Dendritic cell treated with granulocyte-macrophage colony-stimulating factor and Interleukin-4, amounts not matched to agents 40 ng/mL and 50 ng/mL, for 4 days (primary cell): Measurements from ENCODE around the gene AVPI1.
"Not testable (repeated sequence)": the region's sequence is repeated elsewhere in the genome, so short reads cannot be mapped to it uniquely, and the experiment has no call there.

ENCODE experiments used
- H3K27ac Mint-ChIP-seq: one replicate; pipeline ENCODE4 v1.8.0; 2022; ENCODE audit warnings: mild to moderate bottlenecking, mixed read lengths
- H3K27me3 Mint-ChIP-seq: one replicate; pipeline ENCODE4 v1.8.0; 2022; ENCODE audit warnings: mild to moderate bottlenecking, mixed read lengths
- H3K36me3 Mint-ChIP-seq: one replicate; pipeline ENCODE4 v1.8.0; 2022; ENCODE audit warnings: low read depth, mixed read lengths
- H3K4me1 Mint-ChIP-seq: one replicate; pipeline ENCODE4 v1.8.0; 2022; ENCODE audit warnings: low read depth, mixed read lengths
- H3K4me3 Mint-ChIP-seq: one replicate; pipeline ENCODE4 v1.8.0; 2022; ENCODE audit warnings: mild to moderate bottlenecking, moderate library complexity, mixed read lengths
- H3K9me3 Mint-ChIP-seq: one replicate; pipeline ENCODE4 v1.8.0; 2022; ENCODE audit warnings: mixed read lengths
- intact Hi-C: fragments of 100-400 bp; cut with micrococcal nuclease; formaldehyde crosslinking; loops from one replicate; pipeline ENCODE4 v1.15.0; 2022

Gene AVPI1

DNA sequence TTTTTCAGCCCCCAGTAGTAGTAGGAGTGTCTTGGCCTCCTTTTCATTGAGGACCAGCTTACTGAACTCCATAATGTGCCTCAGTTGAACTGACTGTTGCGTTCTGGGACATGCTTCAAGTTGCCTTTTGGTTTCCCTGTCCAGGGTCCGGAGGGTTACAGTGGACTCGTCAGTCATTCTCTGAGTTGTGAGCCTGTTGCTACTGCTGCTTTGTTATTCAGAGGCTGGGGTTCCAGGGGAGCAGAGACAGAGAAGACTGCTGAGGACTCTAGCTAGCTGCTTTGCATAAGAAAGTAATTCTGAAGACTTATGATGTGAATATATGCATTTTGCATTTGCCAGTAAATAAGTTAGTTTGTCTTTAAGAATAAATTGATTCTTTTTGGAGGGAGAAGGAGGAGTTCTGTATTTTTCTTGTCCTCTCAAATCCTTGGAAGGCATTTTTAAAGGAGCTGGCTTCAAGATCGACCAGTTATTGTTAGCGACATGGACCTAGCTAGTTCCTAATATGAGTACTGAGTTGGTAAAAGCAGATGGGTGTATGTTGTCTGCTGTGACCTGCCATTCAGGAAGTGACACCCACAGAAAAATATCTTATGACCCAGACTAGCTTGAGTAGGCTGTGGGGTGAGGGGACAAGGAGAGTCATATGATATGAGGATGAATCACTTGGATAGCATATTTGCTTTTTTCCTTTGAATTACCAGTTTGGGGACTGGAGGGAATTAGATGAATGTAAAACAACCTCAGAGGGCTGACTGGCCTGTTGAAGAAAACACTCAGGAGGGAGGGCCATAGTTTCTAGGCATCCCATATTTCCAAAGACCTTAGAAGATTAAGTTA is 38.3 kb downstream of the AVPI1 start:
- Mint-ChIP-seq H3K27ac (peak overlapping the region; percentile 94), H3K27me3 (no peaks in the 10 kb centered on the region), H3K9me3 (no peaks in the 10 kb centered on the region), H3K4me3 (peak overlapping the region; percentile 53), H3K4me1 (peaks cover 63% of the 10 kb centered on the region), H3K36me3 (peaks cover 73% of the 10 kb centered on the region)
- intact Hi-C loops, result loop anchor here (1.0 to 10.0 kb wide), 2 partner anchors 7 to 154 kb away; partner anchors contain the start of genes MMS19 and UBTD1

DNA sequence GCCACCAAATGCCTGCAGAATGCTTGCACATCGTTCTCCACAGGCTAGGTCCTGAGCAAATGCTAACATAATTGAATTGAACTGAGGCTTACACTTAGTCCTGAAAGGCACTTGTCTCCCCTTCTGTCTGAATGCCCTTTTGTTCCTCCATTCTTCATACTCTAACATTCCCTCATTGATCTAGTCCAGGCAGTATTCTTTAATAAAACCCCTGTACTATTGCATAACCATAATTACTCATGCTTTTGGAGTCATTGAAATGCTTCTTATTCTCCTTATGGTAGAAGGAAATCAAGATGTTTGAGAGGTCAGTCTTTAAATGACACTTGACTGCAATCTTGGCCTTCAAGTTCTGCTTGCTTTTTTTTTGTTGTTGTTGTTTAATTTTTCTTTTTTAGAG is 39.5 kb downstream of the AVPI1 start:
- Mint-ChIP-seq H3K27ac (peak overlapping the region; percentile 94), H3K36me3 (peaks cover 73% of the 10 kb centered on the region), H3K4me3 (no peak overlapping the region), H3K4me1 (peaks cover 62% of the 10 kb centered on the region), H3K27me3 (no peaks in the 10 kb centered on the region), H3K9me3 (no peaks in the 10 kb centered on the region)
- intact Hi-C loops, result loop anchor here (10.0 kb wide), 1 partner anchor 153 kb away; the partner anchor contains the start of genes MMS19 and UBTD1

DNA sequence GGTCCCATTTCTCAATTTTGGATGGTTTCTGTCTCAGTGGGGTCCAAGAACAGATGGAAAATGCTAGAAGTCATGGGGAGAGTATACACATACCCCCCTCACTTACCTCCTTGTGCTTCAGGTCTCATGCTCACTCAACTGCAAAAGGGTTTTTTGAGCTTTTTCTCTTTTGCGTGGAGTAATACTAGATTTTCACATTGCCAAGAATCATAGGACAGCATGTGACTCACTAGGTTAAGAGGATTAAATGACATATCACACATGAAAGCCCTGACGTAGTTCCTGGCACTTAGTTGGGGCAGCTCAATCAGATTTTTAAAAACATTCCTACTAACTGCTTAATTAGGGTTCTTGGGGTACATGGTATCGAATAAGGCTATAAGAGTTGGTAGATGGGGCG is 42.1 kb downstream of the AVPI1 start:
- Mint-ChIP-seq H3K4me1 (peaks cover 54% of the 10 kb centered on the region), H3K9me3 (no peaks in the 10 kb centered on the region)

DNA sequence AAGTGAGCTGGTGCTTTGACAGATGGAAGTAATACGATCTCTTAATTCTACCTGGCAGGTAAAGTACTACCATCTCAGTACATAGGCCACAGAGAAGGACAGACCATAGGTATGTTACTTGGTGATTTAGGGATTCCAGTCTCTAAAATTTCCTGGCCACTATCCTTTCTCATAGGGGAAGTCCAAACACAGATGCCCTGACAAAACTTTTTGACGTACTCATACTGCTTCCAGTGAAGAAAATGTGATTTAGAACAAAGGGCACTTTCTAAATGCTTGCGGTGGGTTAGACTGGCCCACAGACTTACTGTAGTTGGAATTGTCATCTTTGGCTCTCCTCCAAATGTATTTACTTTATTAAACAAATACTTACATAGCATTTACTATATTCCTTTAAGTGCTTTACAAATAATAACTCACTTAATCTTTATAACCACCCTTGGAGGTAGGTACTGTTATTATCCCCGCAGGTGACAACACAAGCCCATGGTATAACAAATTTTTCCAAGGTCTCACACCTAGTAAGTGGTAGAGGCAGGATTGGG is 43.5 kb downstream of the AVPI1 start:
- Mint-ChIP-seq H3K4me1 (peaks cover 46% of the 10 kb centered on the region), H3K9me3 (no peaks in the 10 kb centered on the region), H3K27ac (peak overlapping the region; percentile 97), H3K36me3 (peaks cover 66% of the 10 kb centered on the region), H3K4me3 (peak overlapping the region; percentile 65), H3K27me3 (peaks cover 1% of the 10 kb centered on the region)
- intact Hi-C loops, result loop anchor here (10.0 kb wide), 1 partner anchor 149 kb away; the partner anchor contains the start of genes MMS19 and UBTD1

More for the DNA sequence above, 42.1 kb downstream of the AVPI1 start:
- Mint-ChIP-seq H3K4me3 (no peak overlapping the region), H3K27ac (no peak overlapping the region), H3K27me3 (no peaks in the 10 kb centered on the region), H3K36me3 (peaks cover 66% of the 10 kb centered on the region)
- intact Hi-C loops, result loop anchor here (10.0 kb wide), 1 partner anchor 150 kb away; the partner anchor contains the start of genes MMS19 and UBTD1

DNA sequence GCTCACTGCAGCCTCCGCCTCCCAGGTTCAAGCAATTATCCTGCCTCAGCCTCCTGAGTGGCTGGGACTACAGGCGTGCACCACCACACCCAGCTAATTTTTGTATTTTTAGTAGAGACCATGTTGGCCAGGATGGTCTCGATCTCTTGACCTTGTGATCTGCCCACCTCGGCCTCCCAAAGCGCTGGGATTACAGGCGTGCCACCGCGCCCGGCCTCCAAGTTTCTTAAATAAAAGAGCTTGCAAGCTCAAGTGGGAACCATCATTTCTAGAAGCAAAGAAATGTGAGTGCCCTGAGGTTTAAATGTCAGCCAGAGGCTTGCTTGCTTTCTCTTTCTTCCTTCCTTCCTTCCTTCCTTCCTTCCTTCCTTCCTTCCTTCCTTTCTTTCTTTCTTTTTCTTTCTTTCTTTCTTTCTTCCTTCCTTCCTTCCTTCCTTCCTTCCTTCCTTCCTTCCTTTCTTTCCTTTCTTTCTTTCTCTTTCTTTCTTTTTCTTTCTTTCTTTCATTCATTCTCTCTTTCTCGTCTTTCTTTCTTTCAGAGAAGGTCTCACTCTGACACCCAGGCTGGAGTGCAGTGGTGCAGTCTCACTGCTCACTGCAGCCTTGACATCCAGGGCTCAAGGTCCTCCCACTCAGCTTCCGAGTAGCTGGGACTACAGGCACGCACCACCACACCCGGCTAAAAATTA is 44.4 kb downstream of the AVPI1 start:
- Mint-ChIP-seq H3K36me3 (peaks cover 61% of the 10 kb centered on the region), H3K4me3 (peak overlapping the region; percentile 95), H3K4me1 (peaks cover 45% of the 10 kb centered on the region), H3K27ac (peak overlapping the region; percentile 97)
- not testable (repeated sequence) for H3K9me3 Mint-ChIP-seq, H3K27me3 Mint-ChIP-seq
- intact Hi-C loops, result loop anchor here (10.0 kb wide), 1 partner anchor 148 kb away; the partner anchor contains the start of genes MMS19 and UBTD1

DNA sequence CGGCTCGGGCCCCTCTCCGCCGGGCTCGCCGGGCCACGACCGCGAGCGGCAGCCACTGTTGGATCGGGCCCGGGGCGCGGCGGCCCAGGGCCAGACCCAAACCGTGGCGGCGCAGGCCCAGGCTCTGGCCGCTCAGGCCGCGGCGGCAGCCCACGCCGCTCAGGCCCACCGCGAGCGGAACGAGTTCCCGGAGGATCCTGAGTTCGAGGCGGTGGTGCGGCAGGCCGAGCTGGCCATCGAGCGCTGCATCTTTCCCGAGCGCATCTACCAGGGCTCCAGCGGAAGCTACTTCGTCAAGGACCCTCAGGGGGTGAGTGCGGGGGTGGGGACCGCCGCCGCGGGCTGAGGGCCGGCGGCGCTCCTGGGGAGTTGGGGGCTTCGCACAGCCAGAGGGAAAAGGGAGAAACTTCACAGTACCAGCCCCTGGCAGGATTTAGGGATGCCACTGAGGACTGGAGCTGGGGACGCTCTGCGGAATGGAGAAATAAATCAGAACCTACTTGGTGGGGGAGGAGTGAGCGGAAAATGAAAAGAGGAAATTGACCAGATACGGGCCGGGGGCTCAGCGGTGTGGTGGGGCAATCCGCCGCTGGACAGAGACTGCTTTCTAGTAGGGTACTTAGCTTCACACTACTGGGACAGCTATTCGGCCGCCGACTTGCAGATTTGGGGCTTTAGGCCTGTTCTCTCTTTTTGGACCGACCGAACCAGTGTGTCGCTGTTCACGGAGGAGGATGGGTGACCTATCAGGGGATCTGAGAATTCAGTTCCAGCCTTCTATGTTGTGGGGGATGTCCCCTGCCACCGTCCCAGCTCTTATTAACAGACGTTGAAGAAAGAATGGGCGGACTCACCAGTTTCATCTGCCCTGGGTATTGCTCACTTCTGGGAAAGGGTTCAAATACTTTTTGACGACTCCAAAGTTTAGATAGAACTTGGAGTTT is 45.9 kb downstream of the AVPI1 start:
- H3K27me3 Mint-ChIP-seq, result peaks cover 1% of the 10 kb centered on the region
- peak overlapping the region; percentile 97 for H3K27ac Mint-ChIP-seq
- intact Hi-C loops, result loop anchor here (1.0 to 10.0 kb wide), 3 partner anchors 8 to 146 kb away; partner anchors contain the start of genes AVPI1, MMS19 and UBTD1
- peaks cover 47% of the 10 kb centered on the region for H3K36me3 Mint-ChIP-seq
- no peaks in the 10 kb centered on the region for H3K9me3 Mint-ChIP-seq
- H3K4me3 Mint-ChIP-seq, result peak overlapping the region; percentile 95
- H3K4me1 Mint-ChIP-seq, result peaks cover 36% of the 10 kb centered on the region

DNA sequence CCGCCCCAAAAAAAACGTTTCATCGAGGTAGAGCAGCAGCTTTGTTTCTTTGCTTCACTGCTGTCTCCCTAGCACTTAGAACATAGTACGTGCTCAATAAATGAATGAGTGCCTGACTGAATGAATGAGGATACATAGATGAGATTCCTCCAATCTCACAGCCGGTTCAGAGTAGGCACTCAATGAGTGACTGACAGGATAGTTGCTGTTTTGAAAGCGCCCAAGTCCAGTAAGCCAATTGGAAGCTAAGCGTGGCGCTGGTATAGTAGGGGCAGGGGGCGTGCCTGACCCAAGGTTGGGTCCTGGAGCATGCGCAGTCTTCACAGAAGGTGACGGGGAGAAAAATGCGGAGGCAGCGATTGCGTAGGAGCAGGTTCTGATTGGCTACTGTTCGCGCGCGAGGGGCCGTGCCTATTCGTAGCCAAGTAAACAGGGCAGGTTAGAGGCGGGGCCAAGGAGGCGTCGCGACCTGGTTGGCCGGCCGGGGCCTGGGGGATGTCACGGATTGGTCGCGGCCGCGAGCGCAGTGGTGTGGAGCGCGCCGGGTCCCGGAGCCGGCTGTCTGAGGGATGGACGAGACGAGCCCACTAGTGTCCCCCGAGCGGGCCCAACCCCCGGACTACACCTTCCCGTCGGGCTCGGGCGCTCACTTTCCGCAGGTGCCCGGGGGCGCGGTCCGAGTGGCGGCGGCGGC is 46.7 kb downstream of the AVPI1 start, which contains the start of gene PI4K2A:
Gene PI4K2A (plus strand): TSS at position 498 of the 694 bp plus-strand sequence. CDS start 72 bp downstream, at position 570.
- Mint-ChIP-seq H3K4me3 (peak within 1 kb of the TSS; percentile 95), H3K9me3 (no peaks in the 10 kb centered on the region), H3K36me3 (peaks cover 38% of the 10 kb centered on the region), H3K27ac (peak within 1 kb of the TSS; percentile 97), H3K4me1 (peaks cover 36% of the 10 kb centered on the region), H3K27me3 (peaks cover 1% of the 10 kb centered on the region)
- intact Hi-C loops, result loop anchor here (2.0 to 10.0 kb wide), 2 partner anchors 46 to 146 kb away; partner anchors contain the start of genes AVPI1, MMS19 and UBTD1

DNA sequence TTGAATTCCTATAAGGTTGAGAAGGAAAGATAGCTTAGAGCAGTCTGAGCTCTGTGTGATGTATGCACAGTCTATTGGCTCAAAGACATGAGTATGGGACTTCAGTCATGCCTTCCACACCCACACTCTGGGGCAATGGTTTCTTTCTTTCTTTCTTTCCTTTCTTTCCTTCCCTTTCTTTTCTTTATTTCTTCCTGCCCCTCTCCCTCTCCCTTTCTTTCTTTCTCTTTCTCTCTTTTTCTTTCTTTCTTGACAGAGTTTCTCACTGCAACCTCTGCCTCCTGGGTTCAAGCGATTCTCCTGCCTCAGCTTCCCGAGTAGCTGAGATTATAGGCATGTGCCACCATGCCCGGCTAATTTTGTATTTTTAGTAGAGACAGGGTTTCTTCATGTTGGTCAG is 48.0 kb downstream of the AVPI1 start:
- intact Hi-C loops, H3K27ac Mint-ChIP-seq, H3K4me3 Mint-ChIP-seq, H3K27me3 Mint-ChIP-seq, H3K9me3 Mint-ChIP-seq: not testable (repeated sequence)
- Mint-ChIP-seq H3K36me3 (peaks cover 26% of the 10 kb centered on the region), H3K4me1 (peaks cover 27% of the 10 kb centered on the region)

DNA sequence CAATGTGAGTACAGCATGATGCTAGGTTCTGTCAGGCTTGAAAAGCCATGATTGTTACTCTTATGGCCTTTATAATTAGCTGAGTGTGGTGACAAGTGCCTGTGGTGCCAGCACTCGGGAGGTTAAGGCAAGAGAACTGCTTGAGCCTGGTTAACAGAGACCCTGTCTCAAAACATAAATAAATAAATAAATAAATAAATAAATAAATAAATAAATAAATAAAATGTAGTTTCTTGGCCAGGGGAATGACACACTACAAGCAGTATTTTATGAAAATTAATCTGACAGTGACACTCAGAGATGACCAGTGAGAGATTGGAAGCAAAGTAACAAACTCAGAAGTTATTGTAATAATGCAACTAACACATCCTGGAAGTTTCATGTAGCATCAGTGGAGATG is 51.5 kb downstream of the AVPI1 start:
- intact Hi-C loops, result no loop called here
- Mint-ChIP-seq H3K27ac (no peak overlapping the region), H3K9me3 (no peaks in the 10 kb centered on the region), H3K4me3 (no peak overlapping the region), H3K4me1 (peaks cover 24% of the 10 kb centered on the region), H3K27me3 (peaks cover 4% of the 10 kb centered on the region), H3K36me3 (peaks cover 6% of the 10 kb centered on the region)

DNA sequence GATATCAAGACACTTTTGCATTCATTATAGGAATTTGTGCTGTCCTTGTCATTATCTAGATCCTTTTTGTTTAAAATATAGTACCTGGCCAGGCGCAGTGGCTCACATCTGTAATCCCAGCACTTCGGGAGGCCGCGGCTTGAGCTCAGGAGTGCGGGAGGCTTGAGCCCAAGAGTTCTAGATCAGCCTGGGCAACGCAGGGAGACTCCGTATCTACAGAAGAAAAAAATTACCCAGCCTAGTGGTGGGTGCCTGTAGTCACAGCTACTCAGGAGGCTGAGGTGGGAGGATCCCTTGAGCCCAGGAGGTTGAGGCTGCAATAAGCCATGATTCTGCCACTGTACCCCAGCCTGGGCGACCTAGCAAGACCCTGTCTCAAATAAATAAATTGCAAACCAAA is 53.1 kb downstream of the AVPI1 start:
- Mint-ChIP-seq H3K4me1 (peaks cover 19% of the 10 kb centered on the region), H3K27ac (peak overlapping the region; percentile 78), H3K4me3 (peak overlapping the region; percentile 97), H3K27me3 (peaks cover 2% of the 10 kb centered on the region), H3K36me3 (peaks cover 6% of the 10 kb centered on the region), H3K9me3 (no peaks in the 10 kb centered on the region)
- intact Hi-C loops, result no loop called here

DNA sequence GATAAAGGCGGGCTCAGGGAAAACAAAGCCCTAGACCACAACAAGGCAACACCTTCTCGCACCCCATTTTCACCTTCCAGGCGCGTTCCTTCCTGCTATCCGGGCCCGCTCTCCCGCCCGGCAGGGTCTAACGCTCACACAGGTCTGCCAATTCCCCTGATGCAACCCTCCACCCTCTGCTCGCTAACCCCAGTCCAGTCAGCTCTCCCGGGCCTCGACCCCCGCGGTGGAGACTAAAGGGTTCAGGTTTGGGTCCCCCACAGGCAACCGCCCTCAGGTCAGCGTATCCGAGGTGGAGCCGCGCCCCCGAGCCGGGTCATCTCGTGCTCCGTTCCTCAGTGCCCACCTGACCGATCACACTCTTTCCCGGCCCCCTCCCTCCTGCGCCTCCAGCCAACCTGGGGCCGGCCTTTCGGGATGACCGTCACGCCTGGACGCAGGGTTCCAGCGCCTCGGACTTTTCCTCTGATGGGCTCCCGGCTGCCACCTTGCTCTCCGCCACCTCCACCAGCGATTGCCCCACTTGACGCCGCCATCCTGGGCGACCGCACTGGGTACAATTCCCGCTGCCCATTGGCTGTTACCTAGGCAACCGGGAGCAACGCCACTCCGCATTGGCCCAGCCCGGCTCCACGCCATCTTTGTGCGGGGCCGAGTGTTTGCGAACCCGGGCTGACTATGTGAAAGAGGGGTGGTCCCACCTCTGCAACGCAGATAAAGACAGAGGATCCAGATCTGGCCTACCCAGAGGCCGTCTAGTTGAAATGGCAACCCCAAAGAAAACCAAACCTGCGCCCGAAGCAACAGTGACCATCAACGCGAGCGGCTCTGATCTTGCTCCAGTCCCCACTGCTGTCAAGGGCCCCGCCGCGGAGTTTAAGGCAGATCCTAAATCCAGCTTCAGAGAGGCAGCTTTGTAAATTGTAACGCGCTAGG is 53.8 kb downstream of the AVPI1 start, which contains the start of gene MORN4:
Gene MORN4 (minus strand): TSS at position 552 of the 936 bp plus-strand sequence. CDS start 13,847 bp downstream, outside the sequence.
- Mint-ChIP-seq H3K27ac (peak within 1 kb of the TSS; percentile 78), H3K27me3 (peaks cover 2% of the 10 kb centered on the region), H3K36me3 (peaks cover 6% of the 10 kb centered on the region), H3K9me3 (no peaks in the 10 kb centered on the region), H3K4me3 (peak within 1 kb of the TSS; percentile 97), H3K4me1 (peaks cover 15% of the 10 kb centered on the region)
- intact Hi-C loops, result no loop called here
